Liver (tissue), 9 donors: ENCODE results near the gene CTLA4. TPM values are rescaled to one million over a fixed set of nuclear protein-coding genes. Genes with fewer than 3 reads are reported as not detected.

ENCODE experiments used
- DNase-seq: peaks from one replicate; pipeline ENCODE4 v3.0.0-alpha.2; 2017; ENCODE audit warnings: low spot score
- H3K27ac ChIP-seq, 2 donors: one replicate each; pipeline ENCODE4 v1.7.0; 2013; ENCODE audit warnings: inconsistent platforms in 2 of 2, low read length in 2 of 2, control low read depth in 1 of 2, low read depth in 1 of 2, mild to moderate bottlenecking in 1 of 2
- H3K27me3 ChIP-seq, 4 donors: one replicate each; pipeline versions ENCODE4 v1.6.1 to v1.7.0; 2013; ENCODE audit warnings: low read length in 3 of 4, inconsistent platforms in 1 of 4, mild to moderate bottlenecking in 1 of 4, moderate library complexity in 1 of 4; ENCODE audit not compliant: control insufficient read depth in 4 of 4, insufficient read depth in 4 of 4
- H3K36me3 ChIP-seq, 4 donors: one replicate each; pipeline versions ENCODE4 v1.6.1 to v1.7.0; 2013; ENCODE audit warnings: low read length in 3 of 4, mild to moderate bottlenecking in 3 of 4, low read depth in 1 of 4, moderate library complexity in 1 of 4; ENCODE audit not compliant: control insufficient read depth in 4 of 4, insufficient read depth in 3 of 4
- H3K4me1 ChIP-seq, 4 donors: one replicate each; pipeline versions ENCODE4 v1.6.1 to v1.7.0; 2013; ENCODE audit warnings: low read length in 3 of 4, mild to moderate bottlenecking in 3 of 4, moderate library complexity in 1 of 4; ENCODE audit not compliant: control insufficient read depth in 4 of 4, insufficient read depth in 4 of 4
- H3K4me3 ChIP-seq, 3 donors: one replicate each; pipeline versions ENCODE4 v1.6.1 to v1.7.0; 2013; ENCODE audit warnings: low read length in 3 of 3, control low read depth in 1 of 3, low read depth in 1 of 3, mild to moderate bottlenecking in 1 of 3
- H3K9ac ChIP-seq, 2 donors: one replicate each; pipeline ENCODE4 v1.7.0; 2013; ENCODE audit warnings: low read length in 2 of 2, mild to moderate bottlenecking in 2 of 2, moderate library complexity in 2 of 2, control low read depth in 1 of 2, low read depth in 1 of 2
- H3K9me3 ChIP-seq, 4 donors: one replicate each; pipeline versions ENCODE4 v1.6.1 to v1.7.0; 2013; ENCODE audit warnings: low read length in 3 of 4; ENCODE audit not compliant: control insufficient read depth in 4 of 4
- EGR1 ChIP-seq, 2 donors: IDR thresholded peaks; 2 replicates each; pipeline ENCODE4 v1.6.1; 2016 to 2018; ENCODE audit warnings: antibody characterized with exemption in 2 of 2, low read depth in 2 of 2
- FOXA1 ChIP-seq: IDR thresholded peaks from 2 replicates; pipeline ENCODE4 v1.6.1; 2016; ENCODE audit warnings: antibody characterized with exemption
- FOXA2 ChIP-seq: IDR thresholded peaks from 2 replicates; pipeline ENCODE4 v1.6.1; 2016; ENCODE audit warnings: antibody characterized with exemption
- GABPA ChIP-seq, 2 donors: IDR thresholded peaks in 1 of 2; conservative IDR thresholded peaks in 1 of 2; 2 replicates each; pipeline ENCODE4 v1.6.1; 2016; ENCODE audit warnings: antibody characterized with exemption in 2 of 2, mild to moderate bottlenecking in 1 of 2, moderate library complexity in 1 of 2
- HNF4A ChIP-seq, 2 donors: conservative IDR thresholded peaks; 2 replicates each; pipeline ENCODE4 v1.6.1; 2016; ENCODE audit warnings: antibody characterized with exemption in 2 of 2, mild to moderate bottlenecking in 2 of 2
- JUND ChIP-seq, 2 donors: IDR thresholded peaks; 2 replicates each; pipeline ENCODE4 v1.6.1; 2016; ENCODE audit warnings: antibody characterized with exemption in 2 of 2
- MAX ChIP-seq: IDR thresholded peaks from 2 replicates; pipeline ENCODE4 v1.6.1; 2016; ENCODE audit warnings: antibody characterized with exemption
- RAD21 ChIP-seq, 2 donors: IDR thresholded peaks; 2 replicates each; pipeline ENCODE4 v1.6.1; 2016; ENCODE audit warnings: antibody characterized with exemption in 2 of 2, mild to moderate bottlenecking in 2 of 2
- SP1 ChIP-seq: IDR thresholded peaks from 2 replicates; pipeline ENCODE4 v1.6.1; 2018; ENCODE audit warnings: antibody characterized with exemption, mild to moderate bottlenecking
- YY1 ChIP-seq: IDR thresholded peaks from 2 replicates; pipeline ENCODE4 v1.6.1; 2016; ENCODE audit warnings: antibody characterized with exemption, mild to moderate bottlenecking
- WGBS: extraction: QIAGEN DNeasy Blood & Tissue Kit; methylation state at CpG from one replicate; pipeline ENCODE4 v1.1.7; 2013; 5-methylcytosine and 5-hydroxymethylcytosine counted together
- polyA plus RNA-seq, 2 donors: library from polyadenylated mRNA; stranded (reverse) in 1 of 2; unstranded in 1 of 2; fragments of 200-250 nt in 1 of 2; fragments of >200 nt in 1 of 2; fragmentation: Nextera tagmentation in 1 of 2; extraction: Ambion mirVana in 1 of 2; gene quantifications; one replicate each; pipeline versions ENCODE4 v1.2.1 to v1.2.3, GENCODE V29; 2013 to 2015
- total RNA-seq, 2 donors: library from RNA; depleted of rRNA; stranded (reverse); fragments of >200 nt; gene quantifications; one replicate each; pipeline ENCODE4 v1.2.3, GENCODE V29; 2014
- TF ChIP-seq, protein P1 (sequence below): IDR thresholded peaks from 2 replicates; pipeline ENCODE4 v1.6.1; 2016; ENCODE audit warnings: antibody characterized with exemption
- TF ChIP-seq, protein P2 (sequence below): IDR thresholded peaks from 2 replicates; pipeline ENCODE4 v1.6.1; 2016; ENCODE audit warnings: antibody characterized with exemption, mild to moderate bottlenecking
- TF ChIP-seq, protein P3 (sequence below): fragments of 150-350 bp; IDR thresholded peaks from 2 replicates; pipeline ENCODE4 v1.5.1; 2017; ENCODE audit warnings: improper control_type of control experiment, low read depth, low read length; ENCODE audit not compliant: missing input control
- TF ChIP-seq, protein P4 (sequence below): IDR thresholded peaks from 2 replicates; pipeline ENCODE4 v1.6.1; 2016; ENCODE audit warnings: antibody characterized with exemption
- donor health status: healthy.
- donor health status: healthy.
- donor health status: healthy.
- donor health status: healthy.
- donor health status: healthy.

Gene CTLA4
- total and polyA plus RNA-seq, 4 donors, result 0.17 TPM; not detected in 3

DNA sequence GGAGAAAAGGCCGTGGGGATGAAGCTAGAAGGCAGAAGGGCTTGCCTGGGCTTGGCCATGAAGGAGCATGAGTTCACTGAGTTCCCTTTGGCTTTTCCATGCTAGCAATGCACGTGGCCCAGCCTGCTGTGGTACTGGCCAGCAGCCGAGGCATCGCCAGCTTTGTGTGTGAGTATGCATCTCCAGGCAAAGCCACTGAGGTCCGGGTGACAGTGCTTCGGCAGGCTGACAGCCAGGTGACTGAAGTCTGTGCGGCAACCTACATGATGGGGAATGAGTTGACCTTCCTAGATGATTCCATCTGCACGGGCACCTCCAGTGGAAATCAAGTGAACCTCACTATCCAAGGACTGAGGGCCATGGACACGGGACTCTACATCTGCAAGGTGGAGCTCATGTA is 2.9 kb downstream of the CTLA4 start:
- TF ChIP-seq FOXA2, result no peak
- TF ChIP-seq EGR1 (IDR thresholded peaks at IDR 0.05; ENCODE audit: low read depth in 2 of 2), result no peak
- TF ChIP-seq HNF4A (conservative IDR thresholded peaks at IDR 0.05), result no peak
- no peak for TF ChIP-seq SP1
- no peak for TF ChIP-seq JUND (IDR thresholded peaks at IDR 0.05)
- TF ChIP-seq, protein P1, sequence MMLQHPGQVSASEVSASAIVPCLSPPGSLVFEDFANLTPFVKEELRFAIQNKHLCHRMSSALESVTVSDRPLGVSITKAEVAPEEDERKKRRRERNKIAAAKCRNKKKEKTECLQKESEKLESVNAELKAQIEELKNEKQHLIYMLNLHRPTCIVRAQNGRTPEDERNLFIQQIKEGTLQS, result no peak
- TF ChIP-seq MAX, result no peak
- TF ChIP-seq GABPA (IDR thresholded peaks at IDR 0.05 in 1 of 2, conservative IDR thresholded peaks at IDR 0.05 in 1 of 2), result no peak
- TF ChIP-seq, protein P2, sequence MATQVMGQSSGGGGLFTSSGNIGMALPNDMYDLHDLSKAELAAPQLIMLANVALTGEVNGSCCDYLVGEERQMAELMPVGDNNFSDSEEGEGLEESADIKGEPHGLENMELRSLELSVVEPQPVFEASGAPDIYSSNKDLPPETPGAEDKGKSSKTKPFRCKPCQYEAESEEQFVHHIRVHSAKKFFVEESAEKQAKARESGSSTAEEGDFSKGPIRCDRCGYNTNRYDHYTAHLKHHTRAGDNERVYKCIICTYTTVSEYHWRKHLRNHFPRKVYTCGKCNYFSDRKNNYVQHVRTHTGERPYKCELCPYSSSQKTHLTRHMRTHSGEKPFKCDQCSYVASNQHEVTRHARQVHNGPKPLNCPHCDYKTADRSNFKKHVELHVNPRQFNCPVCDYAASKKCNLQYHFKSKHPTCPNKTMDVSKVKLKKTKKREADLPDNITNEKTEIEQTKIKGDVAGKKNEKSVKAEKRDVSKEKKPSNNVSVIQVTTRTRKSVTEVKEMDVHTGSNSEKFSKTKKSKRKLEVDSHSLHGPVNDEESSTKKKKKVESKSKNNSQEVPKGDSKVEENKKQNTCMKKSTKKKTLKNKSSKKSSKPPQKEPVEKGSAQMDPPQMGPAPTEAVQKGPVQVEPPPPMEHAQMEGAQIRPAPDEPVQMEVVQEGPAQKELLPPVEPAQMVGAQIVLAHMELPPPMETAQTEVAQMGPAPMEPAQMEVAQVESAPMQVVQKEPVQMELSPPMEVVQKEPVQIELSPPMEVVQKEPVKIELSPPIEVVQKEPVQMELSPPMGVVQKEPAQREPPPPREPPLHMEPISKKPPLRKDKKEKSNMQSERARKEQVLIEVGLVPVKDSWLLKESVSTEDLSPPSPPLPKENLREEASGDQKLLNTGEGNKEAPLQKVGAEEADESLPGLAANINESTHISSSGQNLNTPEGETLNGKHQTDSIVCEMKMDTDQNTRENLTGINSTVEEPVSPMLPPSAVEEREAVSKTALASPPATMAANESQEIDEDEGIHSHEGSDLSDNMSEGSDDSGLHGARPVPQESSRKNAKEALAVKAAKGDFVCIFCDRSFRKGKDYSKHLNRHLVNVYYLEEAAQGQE, result no peak
- no peak for TF ChIP-seq RAD21 (IDR thresholded peaks at IDR 0.05)
- H3K27ac ChIP-seq, result no peak overlapping the region
- H3K4me1 ChIP-seq, result no peaks in the 10 kb centered on the region
- H3K36me3 ChIP-seq, result no peaks in the 10 kb centered on the region
- H3K27me3 ChIP-seq, result no peaks in the 10 kb centered on the region
- H3K9ac ChIP-seq, result no peak overlapping the region
- H3K4me3 ChIP-seq, result no peak overlapping the region
- 84% methylated on average over 9 of the region's 9 CpGs for WGBS
- no peaks in the 10 kb centered on the region for H3K9me3 ChIP-seq
- no peak for DNase-seq

GRCh38 chr2:203870941-203871340 is 3.4 kb downstream of the CTLA4 start:
- 80% methylated on average over 2 of the region's 2 CpGs for WGBS
- H3K4me3 ChIP-seq, result no peak overlapping the region
- DNase-seq, result no peak
- H3K36me3 ChIP-seq, result no peaks in the 10 kb centered on the region
- TF ChIP-seq RAD21 (IDR thresholded peaks at IDR 0.05), result no peak
- no peak for TF ChIP-seq FOXA2
- TF ChIP-seq, protein P3, sequence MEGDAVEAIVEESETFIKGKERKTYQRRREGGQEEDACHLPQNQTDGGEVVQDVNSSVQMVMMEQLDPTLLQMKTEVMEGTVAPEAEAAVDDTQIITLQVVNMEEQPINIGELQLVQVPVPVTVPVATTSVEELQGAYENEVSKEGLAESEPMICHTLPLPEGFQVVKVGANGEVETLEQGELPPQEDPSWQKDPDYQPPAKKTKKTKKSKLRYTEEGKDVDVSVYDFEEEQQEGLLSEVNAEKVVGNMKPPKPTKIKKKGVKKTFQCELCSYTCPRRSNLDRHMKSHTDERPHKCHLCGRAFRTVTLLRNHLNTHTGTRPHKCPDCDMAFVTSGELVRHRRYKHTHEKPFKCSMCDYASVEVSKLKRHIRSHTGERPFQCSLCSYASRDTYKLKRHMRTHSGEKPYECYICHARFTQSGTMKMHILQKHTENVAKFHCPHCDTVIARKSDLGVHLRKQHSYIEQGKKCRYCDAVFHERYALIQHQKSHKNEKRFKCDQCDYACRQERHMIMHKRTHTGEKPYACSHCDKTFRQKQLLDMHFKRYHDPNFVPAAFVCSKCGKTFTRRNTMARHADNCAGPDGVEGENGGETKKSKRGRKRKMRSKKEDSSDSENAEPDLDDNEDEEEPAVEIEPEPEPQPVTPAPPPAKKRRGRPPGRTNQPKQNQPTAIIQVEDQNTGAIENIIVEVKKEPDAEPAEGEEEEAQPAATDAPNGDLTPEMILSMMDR, result no peak
- TF ChIP-seq, protein P2, result no peak
- TF ChIP-seq FOXA1, result no peak
- TF ChIP-seq, protein P1, result no peak
- TF ChIP-seq YY1, result no peak
- TF ChIP-seq, protein P4, sequence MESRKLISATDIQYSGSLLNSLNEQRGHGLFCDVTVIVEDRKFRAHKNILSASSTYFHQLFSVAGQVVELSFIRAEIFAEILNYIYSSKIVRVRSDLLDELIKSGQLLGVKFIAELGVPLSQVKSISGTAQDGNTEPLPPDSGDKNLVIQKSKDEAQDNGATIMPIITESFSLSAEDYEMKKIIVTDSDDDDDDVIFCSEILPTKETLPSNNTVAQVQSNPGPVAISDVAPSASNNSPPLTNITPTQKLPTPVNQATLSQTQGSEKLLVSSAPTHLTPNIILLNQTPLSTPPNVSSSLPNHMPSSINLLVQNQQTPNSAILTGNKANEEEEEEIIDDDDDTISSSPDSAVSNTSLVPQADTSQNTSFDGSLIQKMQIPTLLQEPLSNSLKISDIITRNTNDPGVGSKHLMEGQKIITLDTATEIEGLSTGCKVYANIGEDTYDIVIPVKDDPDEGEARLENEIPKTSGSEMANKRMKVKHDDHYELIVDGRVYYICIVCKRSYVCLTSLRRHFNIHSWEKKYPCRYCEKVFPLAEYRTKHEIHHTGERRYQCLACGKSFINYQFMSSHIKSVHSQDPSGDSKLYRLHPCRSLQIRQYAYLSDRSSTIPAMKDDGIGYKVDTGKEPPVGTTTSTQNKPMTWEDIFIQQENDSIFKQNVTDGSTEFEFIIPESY, result no peak
- no peaks in the 10 kb centered on the region for H3K9me3 ChIP-seq
- no peak overlapping the region for H3K27ac ChIP-seq
- H3K9ac ChIP-seq, result no peak overlapping the region
- H3K4me1 ChIP-seq, result no peaks in the 10 kb centered on the region
- H3K27me3 ChIP-seq, result no peaks in the 10 kb centered on the region
